ENCODE data around the gene TMPRSS9. TPM values are rescaled to one million over a fixed set of nuclear protein-coding genes. Genes with fewer than 3 reads are reported as not detected.

TMPRSS9 gene
- polyA plus RNA-seq, 1 experiment, result not detected

DNA sequence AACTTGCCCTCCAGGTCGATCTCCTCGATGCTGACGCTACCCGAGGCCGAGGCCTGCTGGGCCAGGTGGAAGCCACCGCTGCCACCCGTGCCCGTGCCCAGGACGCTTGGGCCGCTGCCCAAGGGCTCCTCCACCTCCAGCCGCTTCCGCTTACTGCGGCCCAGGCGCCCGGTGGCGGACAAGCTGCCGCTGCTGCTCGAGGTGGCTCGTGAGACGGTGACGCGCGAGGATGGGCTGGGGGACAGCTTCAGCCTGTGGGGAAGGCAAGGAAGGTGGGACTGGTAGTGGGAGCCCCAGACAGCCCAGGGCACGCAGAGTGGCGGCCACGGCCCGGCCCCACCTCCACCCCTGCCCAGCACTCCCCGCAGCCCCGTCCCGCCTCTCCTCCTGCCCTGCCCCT, 73.8 kb downstream of the TMPRSS9 start:
- ChIA-PET CTCF (interaction anchor here (0.9 kb wide), 1 partner anchor 177 kb away, joined by 3 read pairs; no protein-coding TSS in a partner anchor), POLR2A (no interaction called here)
- H3K4me3 ChIP-seq (ENCODE audit: low read depth, low read length), result no peak overlapping the region
- DNase-seq (ENCODE audit: low read depth), result no peak
- peaks cover 30% of the 10 kb centered on the region for H3K36me3 ChIP-seq (ENCODE audit: control insufficient read depth, insufficient read depth, low read length)
- TF ChIP-seq, protein P1, sequence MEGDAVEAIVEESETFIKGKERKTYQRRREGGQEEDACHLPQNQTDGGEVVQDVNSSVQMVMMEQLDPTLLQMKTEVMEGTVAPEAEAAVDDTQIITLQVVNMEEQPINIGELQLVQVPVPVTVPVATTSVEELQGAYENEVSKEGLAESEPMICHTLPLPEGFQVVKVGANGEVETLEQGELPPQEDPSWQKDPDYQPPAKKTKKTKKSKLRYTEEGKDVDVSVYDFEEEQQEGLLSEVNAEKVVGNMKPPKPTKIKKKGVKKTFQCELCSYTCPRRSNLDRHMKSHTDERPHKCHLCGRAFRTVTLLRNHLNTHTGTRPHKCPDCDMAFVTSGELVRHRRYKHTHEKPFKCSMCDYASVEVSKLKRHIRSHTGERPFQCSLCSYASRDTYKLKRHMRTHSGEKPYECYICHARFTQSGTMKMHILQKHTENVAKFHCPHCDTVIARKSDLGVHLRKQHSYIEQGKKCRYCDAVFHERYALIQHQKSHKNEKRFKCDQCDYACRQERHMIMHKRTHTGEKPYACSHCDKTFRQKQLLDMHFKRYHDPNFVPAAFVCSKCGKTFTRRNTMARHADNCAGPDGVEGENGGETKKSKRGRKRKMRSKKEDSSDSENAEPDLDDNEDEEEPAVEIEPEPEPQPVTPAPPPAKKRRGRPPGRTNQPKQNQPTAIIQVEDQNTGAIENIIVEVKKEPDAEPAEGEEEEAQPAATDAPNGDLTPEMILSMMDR (IDR thresholded peaks at IDR 0.05; ENCODE audit: insufficient read depth, low read depth, low read length), result no peak
- no peaks in the 10 kb centered on the region for H3K27me3 ChIP-seq (ENCODE audit: control insufficient read depth, insufficient read depth, low read length)

DNA sequence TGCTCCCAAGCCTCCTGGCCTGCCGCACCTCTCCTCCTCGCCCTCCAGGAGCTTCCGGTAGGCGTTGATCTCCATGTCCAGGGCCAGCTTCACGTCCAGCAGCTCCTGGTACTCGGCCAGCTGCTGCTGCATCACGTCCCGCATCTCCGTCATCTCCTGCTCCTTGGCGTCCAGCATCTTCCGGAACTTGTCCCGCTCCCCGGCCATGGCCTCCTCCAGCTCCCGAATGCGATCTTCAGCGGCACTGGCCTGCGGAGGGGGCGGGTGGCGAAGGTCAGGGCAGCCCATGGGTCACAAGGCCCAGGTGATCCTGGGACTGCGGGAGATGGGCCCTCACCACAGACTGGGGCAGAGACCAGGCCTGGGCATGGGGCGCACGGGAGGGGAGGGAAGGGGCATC, 74.2 kb downstream of the TMPRSS9 start:
- TF ChIP-seq, protein P1 (IDR thresholded peaks at IDR 0.05; ENCODE audit: insufficient read depth, low read depth, low read length), result no peak
- DNase-seq (ENCODE audit: low read depth), result no peak
- no peaks in the 10 kb centered on the region for H3K27me3 ChIP-seq (ENCODE audit: control insufficient read depth, insufficient read depth, low read length)
- no peak overlapping the region for H3K4me3 ChIP-seq (ENCODE audit: low read depth, low read length)
- ChIA-PET CTCF (interaction anchor here (0.9 kb wide), 1 partner anchor 176 kb away, joined by 3 read pairs; no protein-coding TSS in a partner anchor), POLR2A (no interaction called here)
- peaks cover 30% of the 10 kb centered on the region for H3K36me3 ChIP-seq (ENCODE audit: control insufficient read depth, insufficient read depth, low read length)

DNA sequence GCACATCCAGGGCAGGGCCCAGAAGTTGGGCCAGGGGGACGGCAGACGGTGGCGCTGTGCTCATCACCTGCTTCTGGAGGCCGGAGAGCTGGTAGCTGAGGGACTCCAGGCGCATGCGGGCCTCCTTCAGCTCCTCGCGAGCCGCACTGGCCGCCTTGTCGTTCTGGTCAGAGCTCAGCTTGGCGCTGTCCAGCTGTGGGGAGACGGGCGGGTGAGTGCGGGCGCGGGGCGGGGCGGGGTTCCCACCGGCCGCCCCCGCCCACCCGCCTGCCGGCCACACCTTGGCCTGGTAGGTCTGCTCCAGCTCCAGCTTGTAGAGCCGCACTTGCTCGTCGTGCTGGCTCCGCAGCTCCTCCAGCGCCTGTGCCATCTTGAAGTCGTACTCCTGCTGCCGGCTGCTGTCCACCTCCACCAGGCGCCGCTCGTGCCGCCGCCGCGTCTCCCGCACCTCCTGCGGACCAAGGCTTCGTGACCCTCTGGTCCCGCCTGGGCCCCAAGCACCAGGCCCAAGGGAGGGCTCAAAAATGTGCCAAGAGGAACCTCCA, 74.7 kb downstream of the TMPRSS9 start:
- POLR2A ChIA-PET, result no interaction called here
- DNase-seq (ENCODE audit: low read depth), result no peak
- no peaks in the 10 kb centered on the region for H3K27me3 ChIP-seq (ENCODE audit: control insufficient read depth, insufficient read depth, low read length)
- H3K36me3 ChIP-seq (ENCODE audit: control insufficient read depth, insufficient read depth, low read length), result peaks cover 30% of the 10 kb centered on the region
- TF ChIP-seq, protein P1 (IDR thresholded peaks at IDR 0.05; ENCODE audit: insufficient read depth, low read depth, low read length), result no peak
- H3K4me3 ChIP-seq (ENCODE audit: low read depth, low read length), result no peak overlapping the region
- CTCF ChIA-PET, result interaction anchor here (0.9 kb wide), 1 partner anchor 176 kb away, joined by 3 read pairs; no protein-coding TSS in a partner anchor

DNA sequence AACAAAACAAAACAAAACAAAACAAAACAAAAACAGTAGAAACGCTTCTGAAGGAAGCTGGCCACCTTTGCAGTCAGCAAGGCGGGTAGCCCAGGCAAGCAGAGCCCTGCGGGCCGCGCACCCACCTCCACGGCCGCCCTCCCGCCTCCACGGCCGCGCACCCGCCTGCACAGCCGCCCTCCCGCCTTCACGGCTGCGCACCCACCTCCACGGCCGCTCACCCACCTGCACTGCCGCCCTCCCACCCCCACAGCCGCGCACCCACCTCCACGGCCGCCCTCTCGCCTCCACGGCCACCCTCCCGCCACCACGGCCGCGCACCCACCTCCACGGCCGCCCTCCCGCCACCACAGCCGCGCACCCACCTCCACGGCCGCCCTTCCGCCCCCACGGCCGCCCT, 76.3 kb downstream of the TMPRSS9 start:
- Histone ChIP-seq H3K36me3 (ENCODE audit: control insufficient read depth, insufficient read depth, low read length) (peaks cover 28% of the 10 kb centered on the region), H3K4me3 (ENCODE audit: low read depth, low read length) (no peak overlapping the region), H3K27me3 (ENCODE audit: control insufficient read depth, insufficient read depth, low read length) (no peaks in the 10 kb centered on the region)
- ChIA-PET CTCF (interaction anchor here (1.9 kb wide), 1 partner anchor 177 kb away, joined by 4 read pairs; no protein-coding TSS in a partner anchor), POLR2A (no interaction called here)
- TF ChIP-seq, protein P1 (IDR thresholded peaks at IDR 0.05; ENCODE audit: insufficient read depth, low read depth, low read length), result no peak
- no peak for DNase-seq (ENCODE audit: low read depth)

DNA sequence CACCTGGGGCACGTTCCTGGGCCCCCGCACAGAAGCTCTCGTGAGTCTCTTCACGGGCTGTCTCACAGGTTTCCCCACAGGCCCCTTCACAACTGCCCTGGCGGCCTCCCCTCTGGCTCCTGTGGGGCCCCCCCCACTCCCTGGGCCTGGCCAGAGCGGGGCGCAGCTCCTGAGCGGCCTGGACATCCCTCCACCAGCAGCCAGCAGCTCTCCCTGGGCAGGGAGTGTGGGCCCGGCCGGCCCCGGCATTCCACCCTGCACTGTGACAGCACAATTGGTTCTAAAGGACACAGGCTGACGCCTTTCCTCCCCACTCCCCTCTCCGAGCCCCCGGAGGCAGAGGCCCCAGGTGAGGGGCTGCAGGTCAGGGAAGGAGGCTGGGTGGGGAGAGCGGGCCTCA, 76.9 kb downstream of the TMPRSS9 start:
- Histone ChIP-seq H3K4me3 (ENCODE audit: low read depth, low read length) (no peak overlapping the region), H3K36me3 (ENCODE audit: control insufficient read depth, insufficient read depth, low read length) (peaks cover 24% of the 10 kb centered on the region), H3K27me3 (ENCODE audit: control insufficient read depth, insufficient read depth, low read length) (no peaks in the 10 kb centered on the region)
- TF ChIP-seq, protein P1 (IDR thresholded peaks at IDR 0.05; ENCODE audit: insufficient read depth, low read depth, low read length), result no peak
- DNase-seq (ENCODE audit: low read depth), result no peak
- ChIA-PET POLR2A (no interaction called here), CTCF (interaction anchor here (1.5 to 1.9 kb wide), 2 partner anchors 9 to 177 kb away, joined by 3 to 4 read pairs; no protein-coding TSS in a partner anchor)

Data from BJ (cell line).